ENCODE results near the gene FASLG.

- TF ChIP-seq ZNF274 (IDR thresholded peaks at IDR 0.05; ENCODE audit: low read depth, low read length) (no peak), YY1 (IDR thresholded peaks at IDR 0.05; ENCODE audit: insufficient read depth, insufficient read length) (no peak)
These were observed 42.7 kb upstream of the FASLG start for GRCh38 chr1:172616195-172616594.

Data from NT2/D1 (cell line).